ENCODE results near the gene CEBPB.
A peak's percentile ranks its signal among the peaks of the same experiment; 100 is the strongest.

The CEBPB gene

DNA sequence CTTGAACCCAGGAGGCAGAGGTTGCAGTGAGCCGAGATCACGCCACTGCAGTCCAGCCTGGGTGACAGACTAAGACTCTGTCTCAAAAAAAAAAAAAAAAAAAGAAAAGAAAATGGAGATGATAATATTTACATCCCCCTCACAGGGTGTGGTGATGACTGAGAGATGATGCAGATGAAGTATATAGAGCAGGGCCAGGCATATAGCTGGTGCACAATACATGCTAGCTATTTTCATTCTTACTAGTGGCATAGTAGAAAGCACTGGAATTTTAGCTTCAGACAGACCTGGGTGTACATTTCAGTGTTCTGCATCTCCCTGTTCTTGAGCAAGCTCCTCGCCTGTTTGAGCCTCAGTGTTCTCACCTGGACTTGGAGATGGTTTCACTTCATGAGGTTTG is 36.9 kb downstream of the CEBPB start:
- no peak overlapping the region for H3K4me3 Mint-ChIP-seq
- H3K4me1 Mint-ChIP-seq (ENCODE audit: low read depth): peaks cover 77% of the 10 kb centered on the region
- intact Hi-C loops (cut with micrococcal nuclease): no loop called here
- H3K36me3 Mint-ChIP-seq (ENCODE audit: low read depth): no peaks in the 10 kb centered on the region
- H3K27ac Mint-ChIP-seq: peak overlapping the region; percentile 70
- H3K9me3 Mint-ChIP-seq: peaks cover 11% of the 10 kb centered on the region
- peaks cover 3% of the 10 kb centered on the region for H3K27me3 Mint-ChIP-seq

DNA sequence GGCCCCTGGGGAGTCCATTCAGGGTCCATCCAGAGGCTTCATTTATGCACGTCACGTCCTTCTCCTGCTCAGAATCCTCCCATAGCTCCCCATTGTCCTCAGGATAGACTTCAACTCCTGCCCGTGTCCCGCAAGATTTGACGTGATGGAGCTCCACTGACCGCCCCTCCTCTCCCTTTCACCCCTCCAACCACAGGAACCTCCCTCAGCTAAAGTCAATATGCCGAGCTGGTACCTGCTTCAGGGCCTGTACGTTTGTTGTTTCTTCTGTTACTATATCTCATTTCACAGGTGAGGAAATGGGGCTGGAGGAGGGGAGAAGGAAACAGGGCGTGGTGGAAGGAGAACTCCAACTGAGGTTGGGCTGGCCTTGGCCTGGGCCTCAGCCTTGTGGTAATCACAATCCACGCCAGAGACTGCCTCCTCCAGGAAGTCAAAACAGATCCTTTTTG is 38.6 kb downstream of the CEBPB start:
- Mint-ChIP-seq H3K27ac (peak overlapping the region; percentile 11), H3K4me3 (no peak overlapping the region), H3K36me3 (ENCODE audit: low read depth) (no peaks in the 10 kb centered on the region), H3K9me3 (peaks cover 8% of the 10 kb centered on the region), H3K27me3 (peaks cover 3% of the 10 kb centered on the region), H3K4me1 (ENCODE audit: low read depth) (peaks cover 67% of the 10 kb centered on the region)
- intact Hi-C loops (cut with micrococcal nuclease): no loop called here

DNA sequence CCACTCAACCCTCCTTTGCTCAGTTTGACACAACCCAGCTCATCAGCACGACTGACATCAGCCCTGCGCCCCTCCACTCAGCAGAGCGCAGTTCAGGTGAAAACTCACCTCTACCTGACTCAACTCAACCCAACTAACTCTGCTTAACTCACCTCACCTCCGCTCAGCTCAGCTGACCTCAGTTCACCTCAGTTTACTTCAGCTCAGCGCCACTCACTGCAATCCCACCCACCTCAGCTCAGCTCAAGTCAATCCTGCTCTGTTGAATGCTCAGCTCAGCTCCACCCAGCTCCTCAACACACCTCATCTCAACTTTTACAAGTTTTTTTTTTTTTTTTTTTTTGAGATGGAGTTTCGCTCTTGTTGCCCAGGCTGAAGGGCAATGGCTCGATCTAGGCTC is 39.6 kb downstream of the CEBPB start:
- Mint-ChIP-seq H3K4me3 (no peak overlapping the region), H3K36me3 (ENCODE audit: low read depth) (no peaks in the 10 kb centered on the region), H3K9me3 (no peaks in the 10 kb centered on the region), H3K4me1 (ENCODE audit: low read depth) (peaks cover 61% of the 10 kb centered on the region), H3K27me3 (peaks cover 3% of the 10 kb centered on the region), H3K27ac (no peak overlapping the region)
- intact Hi-C loops (cut with micrococcal nuclease): no loop called here

DNA sequence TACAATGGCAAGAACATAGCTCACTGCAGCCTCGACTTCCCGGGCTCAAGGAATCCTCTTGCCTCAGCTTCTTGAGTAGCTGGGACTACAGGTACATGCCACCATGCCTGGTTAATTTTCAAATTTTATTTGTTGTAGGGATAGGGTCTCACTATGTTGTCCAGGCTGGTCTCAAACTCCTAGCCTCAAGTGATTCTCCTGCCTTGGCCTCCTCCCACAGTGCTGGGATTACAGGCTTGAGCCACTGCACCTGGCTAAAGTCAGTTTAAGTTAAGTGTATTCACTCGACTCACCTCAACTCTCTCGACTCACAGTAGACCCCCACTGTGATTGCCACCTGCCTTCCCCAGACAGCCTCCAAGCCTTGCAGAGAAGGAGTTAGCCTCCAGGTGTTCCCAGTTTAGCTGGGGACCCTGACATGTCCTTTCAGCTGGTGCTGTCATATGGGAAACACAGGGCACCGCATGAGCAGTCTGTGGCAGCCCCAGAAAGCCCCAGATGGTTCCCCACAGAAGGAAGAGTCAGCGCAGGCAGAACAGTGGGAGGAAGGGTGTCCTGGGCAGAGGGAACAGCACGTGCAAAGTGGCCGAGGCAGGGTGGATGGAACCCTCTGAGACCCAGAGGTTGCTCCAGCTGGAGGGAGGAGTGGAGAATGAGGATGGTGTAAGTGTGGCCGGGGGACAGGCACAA is 40.4 kb downstream of the CEBPB start:
- peak overlapping the region; percentile 9 for H3K27ac Mint-ChIP-seq
- H3K36me3 Mint-ChIP-seq (ENCODE audit: low read depth): no peaks in the 10 kb centered on the region

DNA sequence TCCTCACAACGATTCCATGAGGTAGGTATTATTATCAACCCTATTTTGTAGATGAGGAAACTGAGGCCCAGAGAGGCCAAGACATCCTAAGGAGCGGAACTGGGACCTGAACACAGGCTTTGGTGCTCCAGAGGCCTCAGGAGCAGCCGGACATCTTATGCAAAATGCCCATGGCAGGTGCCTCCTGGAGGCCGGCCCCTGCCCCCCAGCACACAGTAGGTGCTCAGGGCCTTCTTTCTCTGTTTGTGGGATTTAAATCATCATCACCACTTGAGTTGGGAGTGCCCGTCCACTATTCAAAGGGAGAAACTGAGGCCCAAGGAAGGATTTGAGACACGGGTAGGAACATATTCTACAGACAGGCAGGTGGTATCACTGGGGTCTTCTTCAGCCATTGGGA is 41.2 kb downstream of the CEBPB start:
- H3K27me3 Mint-ChIP-seq: peaks cover 3% of the 10 kb centered on the region
- no peak overlapping the region for H3K4me3 Mint-ChIP-seq
- H3K9me3 Mint-ChIP-seq: no peaks in the 10 kb centered on the region
- intact Hi-C loops (cut with micrococcal nuclease): no loop called here
- H3K4me1 Mint-ChIP-seq (ENCODE audit: low read depth): peaks cover 60% of the 10 kb centered on the region
- no peaks in the 10 kb centered on the region for H3K36me3 Mint-ChIP-seq (ENCODE audit: low read depth)
- H3K27ac Mint-ChIP-seq: no peak overlapping the region

More for the DNA sequence above, 40.4 kb downstream of the CEBPB start:
- Mint-ChIP-seq H3K27me3 (peaks cover 3% of the 10 kb centered on the region), H3K9me3 (no peaks in the 10 kb centered on the region), H3K4me3 (no peak overlapping the region), H3K4me1 (ENCODE audit: low read depth) (peaks cover 64% of the 10 kb centered on the region)
- intact Hi-C loops (cut with micrococcal nuclease): no loop called here

DNA sequence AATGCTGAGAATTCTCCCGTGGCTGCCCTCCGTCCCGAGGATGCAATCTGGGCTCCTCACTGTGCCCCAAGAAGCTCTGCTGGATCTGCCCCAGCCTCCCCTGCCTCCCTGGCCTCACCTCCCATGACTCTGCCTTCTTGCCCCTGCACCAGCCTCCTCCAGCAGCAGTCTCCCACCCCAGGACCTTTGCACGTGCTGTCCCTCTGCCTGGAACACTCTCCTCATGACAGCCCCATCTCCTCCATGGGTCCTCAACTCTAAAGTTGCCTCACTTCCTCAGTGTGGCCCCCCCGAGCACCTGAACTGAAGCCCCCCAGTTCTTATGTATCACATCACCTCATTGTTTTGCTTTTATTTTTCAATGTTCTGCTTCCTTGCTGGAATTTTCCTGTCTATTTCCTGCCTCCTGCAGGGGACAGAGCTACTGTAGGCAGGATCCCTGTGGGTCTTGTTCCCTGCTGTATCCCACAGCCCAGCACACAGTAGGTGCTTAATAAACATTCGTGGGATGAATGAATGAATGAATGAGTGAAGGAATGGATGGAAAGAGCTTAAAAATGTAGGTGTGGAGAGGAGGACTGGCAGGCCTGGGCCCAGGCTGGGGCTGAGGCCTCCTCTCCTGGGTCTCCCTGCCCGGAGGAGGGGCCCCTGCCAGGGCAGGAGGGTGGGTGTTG is 42.2 kb downstream of the CEBPB start:
- Mint-ChIP-seq H3K27ac (no peak overlapping the region), H3K9me3 (no peaks in the 10 kb centered on the region), H3K4me1 (ENCODE audit: low read depth) (peaks cover 63% of the 10 kb centered on the region), H3K4me3 (no peak overlapping the region), H3K27me3 (peaks cover 5% of the 10 kb centered on the region), H3K36me3 (ENCODE audit: low read depth) (no peaks in the 10 kb centered on the region)
- intact Hi-C loops (cut with micrococcal nuclease): no loop called here

DNA sequence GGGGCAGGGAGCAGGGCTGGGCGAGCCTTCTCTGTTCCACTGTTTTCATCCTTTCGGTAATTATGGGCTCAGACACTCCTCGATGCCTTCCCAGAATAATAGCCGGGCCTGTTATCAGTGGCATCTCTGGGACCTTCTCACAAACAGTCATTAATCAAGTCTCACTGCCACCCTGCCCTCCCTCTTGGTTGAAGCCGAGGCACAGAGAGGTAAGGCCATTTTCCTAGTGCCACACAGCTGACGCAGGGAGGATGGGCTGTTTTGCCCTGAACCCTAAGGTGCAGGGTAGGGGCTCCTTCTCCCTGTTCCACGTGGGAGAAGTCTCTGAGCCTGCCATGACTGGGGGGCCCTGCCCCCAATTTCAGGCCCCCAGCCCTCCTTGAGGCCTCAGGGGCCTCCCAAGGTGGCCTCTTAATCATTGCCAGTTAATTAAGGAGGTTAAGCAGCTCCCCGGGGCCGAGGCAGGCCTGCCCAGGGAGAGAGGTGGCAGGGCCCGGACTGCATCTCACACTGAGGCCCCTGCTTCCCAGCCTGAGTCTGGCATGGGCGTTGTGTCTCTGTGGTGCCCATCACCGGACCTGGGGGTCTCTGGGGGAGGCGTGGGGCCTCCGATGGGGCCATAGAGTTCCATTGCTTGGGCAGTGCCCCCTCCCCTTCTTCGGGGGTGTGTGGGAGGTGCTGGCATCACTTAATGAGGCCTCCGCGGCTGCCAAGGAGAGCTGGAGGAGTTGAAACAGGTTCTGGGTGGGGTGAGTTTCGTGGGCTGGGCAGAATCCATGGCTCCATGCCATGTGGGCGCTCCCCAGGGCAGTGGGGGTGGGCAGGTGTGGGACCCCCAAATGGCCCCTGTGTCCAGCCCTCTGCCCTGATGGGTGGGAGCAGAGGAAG is 42.9 kb downstream of the CEBPB start:
- Mint-ChIP-seq H3K4me1 (ENCODE audit: low read depth) (peaks cover 64% of the 10 kb centered on the region), H3K27ac (peak overlapping the region; percentile 37), H3K36me3 (ENCODE audit: low read depth) (no peaks in the 10 kb centered on the region), H3K9me3 (no peaks in the 10 kb centered on the region), H3K4me3 (no peak overlapping the region), H3K27me3 (peaks cover 6% of the 10 kb centered on the region)
- intact Hi-C loops (cut with micrococcal nuclease): no loop called here

DNA sequence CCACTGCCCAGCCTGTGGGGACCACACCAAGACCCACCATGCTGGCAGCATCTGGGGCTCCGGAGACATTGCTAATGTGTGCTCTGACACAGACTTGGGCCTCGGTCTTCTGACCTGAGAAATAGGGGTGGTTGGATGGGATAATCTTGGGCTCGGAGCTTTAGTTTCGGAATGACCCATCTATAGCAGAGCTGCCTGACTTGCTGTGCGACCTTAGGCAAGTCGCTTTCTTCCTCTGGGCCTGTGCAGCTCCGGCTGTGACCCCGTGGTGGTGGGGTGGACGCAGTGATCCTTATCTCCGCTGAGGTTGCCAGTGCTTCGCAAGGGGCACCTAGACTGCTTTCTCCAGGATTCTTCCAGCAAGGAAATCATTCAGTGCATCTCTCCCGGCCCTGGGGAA is 43.7 kb downstream of the CEBPB start:
- Mint-ChIP-seq H3K4me3 (no peak overlapping the region), H3K9me3 (no peaks in the 10 kb centered on the region)

DNA sequence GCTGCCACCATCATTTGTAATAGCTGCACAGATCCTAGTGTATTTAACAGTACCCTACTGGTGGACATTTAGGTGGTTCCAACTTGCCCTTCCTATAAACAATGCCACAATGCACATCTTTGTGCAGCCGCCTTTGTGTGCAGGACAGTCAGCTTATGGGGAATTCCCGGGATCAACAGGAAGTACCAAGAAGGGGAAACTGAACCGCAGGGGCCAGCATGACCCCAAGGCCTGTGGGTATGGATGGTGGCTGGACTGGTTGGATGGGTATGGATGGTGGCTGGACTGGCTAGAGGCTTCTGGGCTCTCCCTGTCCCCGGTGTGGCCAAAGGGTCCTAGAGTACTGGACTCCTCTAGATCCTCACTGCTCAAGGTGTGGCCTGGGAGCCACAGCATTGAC is 46.7 kb downstream of the CEBPB start:
- intact Hi-C loops (cut with micrococcal nuclease): no loop called here
- peak overlapping the region; percentile 36 for H3K27ac Mint-ChIP-seq
- H3K27me3 Mint-ChIP-seq: peaks cover 14% of the 10 kb centered on the region
- peaks cover 47% of the 10 kb centered on the region for H3K4me1 Mint-ChIP-seq (ENCODE audit: low read depth)
- no peaks in the 10 kb centered on the region for H3K36me3 Mint-ChIP-seq (ENCODE audit: low read depth)
- H3K9me3 Mint-ChIP-seq: no peaks in the 10 kb centered on the region
- H3K4me3 Mint-ChIP-seq: no peak overlapping the region

More for the DNA sequence above, 43.7 kb downstream of the CEBPB start:
- Mint-ChIP-seq H3K36me3 (ENCODE audit: low read depth) (no peaks in the 10 kb centered on the region), H3K27ac (peak overlapping the region; percentile 37), H3K27me3 (peaks cover 6% of the 10 kb centered on the region), H3K4me1 (ENCODE audit: low read depth) (peaks cover 61% of the 10 kb centered on the region)
- intact Hi-C loops (cut with micrococcal nuclease): no loop called here

DNA sequence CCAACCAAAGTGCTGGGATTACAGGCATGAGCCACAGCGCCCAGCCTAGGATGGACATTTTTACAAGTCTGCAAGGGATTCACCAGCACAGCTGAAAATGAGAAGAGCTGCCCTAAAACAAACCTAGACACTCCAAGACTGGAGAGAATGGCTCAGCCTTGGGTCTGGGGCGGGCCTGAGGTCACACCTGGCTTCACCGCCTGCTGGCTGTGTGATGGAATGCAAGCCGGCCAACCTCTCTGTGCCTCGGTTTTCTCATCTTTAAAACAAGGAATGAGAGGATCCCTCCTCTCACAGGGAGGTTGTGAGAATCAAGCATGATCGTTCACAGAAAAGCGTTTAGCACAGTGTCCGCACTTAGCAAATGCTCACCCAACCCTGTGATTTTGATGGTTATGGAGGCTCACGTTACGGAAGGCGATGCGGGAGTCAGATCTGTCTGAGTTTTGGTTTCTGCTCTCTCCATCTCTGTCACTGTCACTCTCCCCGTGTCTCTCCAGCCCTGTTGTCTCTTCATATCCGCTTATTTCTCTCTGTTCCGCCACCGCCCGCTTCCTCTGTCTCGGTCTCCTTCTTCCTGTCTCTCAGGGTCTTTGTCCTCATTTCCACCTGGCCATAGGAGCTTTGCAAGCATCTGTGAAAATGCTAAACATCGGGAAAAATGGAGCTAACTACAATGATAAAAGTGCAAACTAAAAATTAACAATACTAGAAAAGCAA is 47.6 kb downstream of the CEBPB start:
- H3K4me3 Mint-ChIP-seq: no peak overlapping the region
- peaks cover 17% of the 10 kb centered on the region for H3K27me3 Mint-ChIP-seq
- H3K36me3 Mint-ChIP-seq (ENCODE audit: low read depth): no peaks in the 10 kb centered on the region
- intact Hi-C loops (cut with micrococcal nuclease): no loop called here
- peaks cover 41% of the 10 kb centered on the region for H3K4me1 Mint-ChIP-seq (ENCODE audit: low read depth)
- H3K27ac Mint-ChIP-seq: peak overlapping the region; percentile 36
- H3K9me3 Mint-ChIP-seq: no peaks in the 10 kb centered on the region

DNA sequence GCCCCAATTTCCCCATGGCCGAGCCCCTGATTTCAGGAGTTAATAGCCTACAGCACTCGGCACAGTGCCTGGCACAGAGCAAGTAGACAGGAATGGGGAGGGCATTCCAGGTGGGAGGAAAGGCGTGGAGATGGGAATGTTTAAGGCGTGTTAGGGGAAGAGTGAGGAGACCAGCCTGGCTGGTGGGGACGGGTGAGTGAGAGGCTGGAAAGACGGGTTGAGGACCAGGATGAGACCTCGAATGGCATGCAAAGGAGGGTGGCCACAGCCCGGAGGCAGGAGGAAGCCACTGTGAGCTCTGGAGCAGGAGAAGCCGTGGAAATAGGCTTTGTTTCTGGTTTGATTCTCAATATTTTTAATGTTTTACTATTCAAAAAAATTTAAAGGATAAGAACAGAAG is 49.5 kb downstream of the CEBPB start:
- Mint-ChIP-seq H3K27ac (no peak overlapping the region), H3K27me3 (peaks cover 17% of the 10 kb centered on the region), H3K9me3 (no peaks in the 10 kb centered on the region), H3K4me3 (no peak overlapping the region), H3K4me1 (ENCODE audit: low read depth) (peaks cover 37% of the 10 kb centered on the region), H3K36me3 (ENCODE audit: low read depth) (no peaks in the 10 kb centered on the region)
- intact Hi-C loops (cut with micrococcal nuclease): no loop called here

DNA sequence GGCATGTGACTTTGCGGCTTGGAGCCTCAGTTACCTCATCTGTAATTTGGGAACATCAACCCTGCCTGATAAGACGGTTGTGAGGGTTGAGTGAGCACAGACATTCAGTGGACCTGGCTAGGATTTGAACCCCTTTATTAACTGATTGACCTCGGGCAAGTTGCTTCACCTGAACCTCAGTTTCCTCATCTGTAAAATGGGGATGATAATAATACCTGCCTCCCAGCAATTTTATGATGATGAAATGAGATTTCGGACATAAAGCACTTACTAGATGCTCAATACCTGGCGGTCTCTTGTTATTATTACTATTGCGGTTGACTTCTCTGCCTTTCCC is 51.5 kb downstream of the CEBPB start:
- Mint-ChIP-seq H3K4me3 (no peak overlapping the region), H3K27ac (no peak overlapping the region), H3K27me3 (peaks cover 21% of the 10 kb centered on the region), H3K9me3 (no peaks in the 10 kb centered on the region), H3K4me1 (ENCODE audit: low read depth) (peaks cover 26% of the 10 kb centered on the region), H3K36me3 (ENCODE audit: low read depth) (no peaks in the 10 kb centered on the region)
- intact Hi-C loops (cut with micrococcal nuclease): no loop called here
